B cell (primary cell): Measurements from ENCODE around the gene TRIP10. TPM values are rescaled to one million over a fixed set of nuclear protein-coding genes. Genes with fewer than 3 reads are reported as not detected.

ENCODE experiments used
- ATAC-seq: fragments of 200-7000 bp; cut with Tn5 transposase; one replicate; pipeline ENCODE4 v1.10.0; 2021; ENCODE audit warnings: low read depth, mild to moderate bottlenecking, moderate number of reproducible peaks, moderate library complexity
- CTCF ChIA-PET: fragments of 350-600 bp; sonication (Branson Sonifier 250); formaldehyde crosslinking; loops from one replicate; lab custom pipeline; 2021; ENCODE audit warnings: antibody characterized with exemption, inconsistent platforms; lab: Charles Lee
- POLR2A ChIA-PET: fragments of 350-600 bp; sonication (Branson Sonifier 250); formaldehyde crosslinking; loops from one replicate; lab custom pipeline; 2021; ENCODE audit warnings: antibody characterized with exemption; lab: Charles Lee
- DNase-seq: peaks from one replicate; pipeline ENCODE4 v3.0.0; 2013
- H2AFZ ChIP-seq: 2 replicates; pipeline ENCODE4 v1.6.1; 2012; ENCODE audit warnings: mild to moderate bottlenecking, low read depth, low read length; ENCODE audit not compliant: insufficient read depth, poor library complexity, severe bottlenecking
- H3K27ac ChIP-seq, 2 donors: 1 replicate in 1 of 2; 2 replicates in 1 of 2; pipeline ENCODE4 v1.5.1; 2012 to 2013; ENCODE audit warnings: low read length in 2 of 2, mild to moderate bottlenecking in 2 of 2, moderate library complexity in 1 of 2
- H3K27me3 ChIP-seq, 4 experiments: fragments of 200-600 bp in 1 of 4; sonication (generic) in 1 of 4; replicated peaks in 1 of 4; 1 replicate in 2 of 4; 2 replicates in 2 of 4; pipeline versions ENCODE4 v1.6.1 to v1.7.0; 2013 to 2016; ENCODE audit warnings: low read length in 3 of 4, mild to moderate bottlenecking in 2 of 4, mixed read lengths in 1 of 4, moderate library complexity in 1 of 4; ENCODE audit not compliant: insufficient read depth in 4 of 4, control insufficient read depth in 3 of 4; ENCODE audit errors: control extremely low read depth in 1 of 4
- H3K36me3 ChIP-seq, 2 experiments: replicated peaks in 1 of 2; 1 replicate in 1 of 2; 2 replicates in 1 of 2; pipeline versions ENCODE4 v1.6.1 to v1.7.1; 2013; ENCODE audit warnings: low read length in 1 of 2; ENCODE audit not compliant: insufficient read depth in 2 of 2, control insufficient read depth in 1 of 2; ENCODE audit errors: control extremely low read depth in 1 of 2, extremely low read depth in 1 of 2
- H3K4me1 ChIP-seq, 2 donors: fragments of 200-600 bp in 1 of 2; sonication (generic) in 1 of 2; 1 replicate in 1 of 2; 2 replicates in 1 of 2; pipeline versions ENCODE4 v1.5.1 to v1.6.1; 2013 to 2017; ENCODE audit warnings: low read length in 2 of 2; ENCODE audit not compliant: control insufficient read depth in 2 of 2, insufficient read depth in 2 of 2
- H3K4me2 ChIP-seq: replicated peaks from 2 replicates; pipeline ENCODE3; 2012; ENCODE audit warnings: mild to moderate bottlenecking, low read depth, low read length; ENCODE audit not compliant: poor library complexity, severe bottlenecking
- H3K4me3 ChIP-seq, 5 experiments: fragments of 200-600 bp in 1 of 5; sonication (generic) in 1 of 5; 1 replicate in 3 of 5; 2 replicates in 2 of 5; pipeline versions ENCODE4 v1.5.1 to v1.7.0; 2011 to 2016; ENCODE audit warnings: low read length in 4 of 5, mild to moderate bottlenecking in 4 of 5, low read depth in 2 of 5, control low read depth in 1 of 5, moderate library complexity in 1 of 5; ENCODE audit not compliant: insufficient read depth in 1 of 5; ENCODE audit errors: control extremely low read depth in 1 of 5, extremely low read depth in 1 of 5
- H3K79me2 ChIP-seq: fragments of 200-600 bp; sonication (generic); one replicate; pipeline ENCODE4 v1.6.0; 2016; ENCODE audit warnings: low read length; ENCODE audit not compliant: control insufficient read depth, insufficient read depth
- H3K9ac ChIP-seq: fragments of 200-600 bp; sonication (generic); 2 replicates; pipeline ENCODE4 v1.6.1; 2017; ENCODE audit warnings: mild to moderate bottlenecking, low read length, moderate library complexity
- H3K9me3 ChIP-seq, 3 donors: one replicate each; pipeline versions ENCODE4 v1.6.1 to v1.7.1; 2013; ENCODE audit warnings: low read length in 2 of 3; ENCODE audit not compliant: control insufficient read depth in 2 of 3, insufficient read depth in 1 of 3; ENCODE audit errors: control extremely low read depth in 1 of 3
- H4K20me1 ChIP-seq: 2 replicates; pipeline ENCODE4 v1.6.0; 2012; ENCODE audit warnings: mild to moderate bottlenecking, low read length; ENCODE audit not compliant: insufficient read depth, control insufficient read depth, poor library complexity, severe bottlenecking
- H3K27ac Mint-ChIP-seq: one replicate; pipeline ENCODE4 v1.8.0; 2021; ENCODE audit warnings: mixed read lengths
- H3K27me3 Mint-ChIP-seq: one replicate; pipeline ENCODE4 v1.8.0; 2021; ENCODE audit warnings: mixed read lengths
- H3K4me1 Mint-ChIP-seq: one replicate; pipeline ENCODE4 v1.8.0; 2021; ENCODE audit warnings: mixed read lengths
- H3K4me3 Mint-ChIP-seq: one replicate; pipeline ENCODE4 v1.8.0; 2021; ENCODE audit warnings: mixed read lengths
- H3K9me3 Mint-ChIP-seq: one replicate; pipeline ENCODE4 v1.8.0; 2022; ENCODE audit warnings: mixed read lengths; ENCODE audit not compliant: insufficient read depth
- EZH2 ChIP-seq: IDR thresholded peaks from 2 replicates; pipeline ENCODE4 v1.6.1; 2012; ENCODE audit warnings: borderline replicate concordance, low read depth, mild to moderate bottlenecking, moderate library complexity, low read length; ENCODE audit not compliant: insufficient read depth, poor library complexity, severe bottlenecking
- WGBS: methylation state at CpG from one replicate; pipeline ENCODE4 v1.1.5; 2013; ENCODE audit warnings: missing lambda C conversion rate; ENCODE audit not compliant: insufficient coverage; 5-methylcytosine and 5-hydroxymethylcytosine counted together
- intact Hi-C: fragments of 100-400 bp; cut with micrococcal nuclease; formaldehyde crosslinking; loops from one replicate; pipeline ENCODE4 v1.10.0; 2022
- polyA plus RNA-seq: library from polyadenylated mRNA; depleted of rRNA; stranded (reverse); fragments of >200 nt; gene quantifications from 2 replicates; pipeline ENCODE4 v1.2.3, GENCODE V29; 2012
- total RNA-seq, 2 donors: library from RNA; stranded (reverse); fragments of 120-200 nt in 1 of 2; gene quantifications; 1 replicate in 1 of 2; 2 replicates in 1 of 2; pipeline versions ENCODE4 v1.2.3 to v1.2.4, GENCODE V29; 2013 to 2022
- TF ChIP-seq, protein P1 (sequence below): fragments of 200-600 bp; IDR thresholded peaks from one replicate; pipeline ENCODE4 v1.8.0; 2022; ENCODE audit warnings: antibody characterized with exemption, mild to moderate bottlenecking

The TRIP10 gene
- total and polyA plus RNA-seq, 2 donors (not counting 1 experiment from before 2014, with no cell fraction given), result 5.9 to 42.7 TPM

DNA sequence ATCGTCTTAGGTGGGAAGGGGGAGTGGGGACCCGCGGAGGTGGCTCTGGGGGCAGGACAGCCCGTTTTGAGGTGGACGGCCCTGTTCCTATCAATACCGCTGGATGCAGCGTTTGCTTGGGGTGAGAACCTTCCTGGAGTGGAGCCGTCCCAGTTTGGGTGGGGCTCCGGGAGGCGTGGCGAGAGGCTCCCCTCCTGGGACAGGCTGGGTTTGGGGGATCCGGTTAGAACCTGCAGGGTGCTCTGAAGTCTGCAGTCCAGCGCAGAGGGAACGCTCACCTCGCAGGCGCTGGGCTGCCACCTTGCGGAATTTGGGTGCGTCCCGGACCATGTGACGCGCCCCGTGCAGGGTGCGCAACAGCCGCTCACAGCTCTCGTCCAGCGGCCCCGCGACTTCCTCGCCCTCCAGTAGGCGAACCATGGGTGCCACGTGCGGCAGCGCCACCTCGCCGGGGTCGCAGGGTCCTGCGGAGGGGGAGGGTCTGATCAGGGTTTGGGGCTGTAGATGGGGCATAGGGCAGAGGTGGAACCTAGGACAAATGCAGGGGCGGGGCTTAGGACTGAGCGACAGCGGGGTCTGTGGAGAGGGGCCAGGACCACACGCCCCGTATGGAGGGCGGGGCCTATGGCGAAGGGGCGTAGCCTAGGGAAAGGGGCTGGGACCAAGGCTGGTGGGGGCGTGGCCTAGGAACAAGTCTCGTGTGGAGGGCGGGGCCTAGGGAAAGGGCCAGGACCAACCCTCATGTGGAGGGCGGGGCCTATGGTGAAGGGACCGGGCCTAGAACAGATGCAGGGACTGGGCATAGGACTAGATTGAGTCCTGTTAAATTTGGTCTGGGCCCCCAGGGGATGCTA lies 13.9 kb downstream of the TRIP10 start:
- ATAC-seq (peak; percentile 91), DNase-seq (peak; percentile 92)
- Histone ChIP-seq H3K79me2 (peaks cover 16% of the 10 kb centered on the region), H3K4me2 (peak overlapping the region; percentile 83), H4K20me1 (peaks cover 25% of the 10 kb centered on the region), H3K4me1 (peaks cover 14 to 29% of the 10 kb centered on the region in 2 donors), H3K27me3 (no peaks in the 10 kb centered on the region), H3K36me3 (peaks cover 0 to 32% of the 10 kb centered on the region in 2 experiments), H3K4me3 (peak overlapping the region in 4 of 5 experiments; percentile 41 to 65 (median 58)), H3K27ac (peak overlapping the region in 1 of 2 donors; percentile 35), H3K9ac (peak overlapping the region; percentile 58), H2AFZ (peak overlapping the region; percentile 65), H3K9me3 (no peaks in the 10 kb centered on the region)
- H3K4me1 Mint-ChIP-seq, result peaks cover 26% of the 10 kb centered on the region
- no peaks in the 10 kb centered on the region for H3K9me3 Mint-ChIP-seq
- peak overlapping the region; percentile 94 for H3K4me3 Mint-ChIP-seq
- no peak for TF ChIP-seq EZH2
- TF ChIP-seq, protein P1, sequence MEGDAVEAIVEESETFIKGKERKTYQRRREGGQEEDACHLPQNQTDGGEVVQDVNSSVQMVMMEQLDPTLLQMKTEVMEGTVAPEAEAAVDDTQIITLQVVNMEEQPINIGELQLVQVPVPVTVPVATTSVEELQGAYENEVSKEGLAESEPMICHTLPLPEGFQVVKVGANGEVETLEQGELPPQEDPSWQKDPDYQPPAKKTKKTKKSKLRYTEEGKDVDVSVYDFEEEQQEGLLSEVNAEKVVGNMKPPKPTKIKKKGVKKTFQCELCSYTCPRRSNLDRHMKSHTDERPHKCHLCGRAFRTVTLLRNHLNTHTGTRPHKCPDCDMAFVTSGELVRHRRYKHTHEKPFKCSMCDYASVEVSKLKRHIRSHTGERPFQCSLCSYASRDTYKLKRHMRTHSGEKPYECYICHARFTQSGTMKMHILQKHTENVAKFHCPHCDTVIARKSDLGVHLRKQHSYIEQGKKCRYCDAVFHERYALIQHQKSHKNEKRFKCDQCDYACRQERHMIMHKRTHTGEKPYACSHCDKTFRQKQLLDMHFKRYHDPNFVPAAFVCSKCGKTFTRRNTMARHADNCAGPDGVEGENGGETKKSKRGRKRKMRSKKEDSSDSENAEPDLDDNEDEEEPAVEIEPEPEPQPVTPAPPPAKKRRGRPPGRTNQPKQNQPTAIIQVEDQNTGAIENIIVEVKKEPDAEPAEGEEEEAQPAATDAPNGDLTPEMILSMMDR, result peak; percentile 68
- no peaks in the 10 kb centered on the region for H3K27me3 Mint-ChIP-seq
- WGBS, result 4% methylated on average over 50 of the region's 50 CpGs
- intact Hi-C loops, result loop anchor here (1.0 to 5.0 kb wide), 8 partner anchors 14 to 381 kb away; partner anchors contain the start of genes ALKBH7, SH2D3A and VAV1
- ChIA-PET POLR2A (interaction anchor here (0.7 to 2.2 kb wide), 5 partner anchors 13 to 237 kb away, joined by 3 to 6 read pairs (median 3); partner anchors contain the start of genes GPR108 and SH2D3A), CTCF (interaction anchor here (0.7 to 3.8 kb wide), 11 partner anchors 10 to 294 kb away, joined by 3 to 22 read pairs (median 5); partner anchors contain the start of genes GPR108, SLC25A23 and VAV1)
- H3K27ac Mint-ChIP-seq, result peak overlapping the region; percentile 96
